HG03097 (cell line): ENCODE measurements around the gene BCKDK.
"Not testable (repeated sequence)": the region's sequence is repeated elsewhere in the genome, so short reads cannot be mapped to it uniquely, and the experiment has no call there.

Source experiments
- ATAC-seq: cut with Tn5 transposase; IDR thresholded peaks from one replicate; pipeline ENCODE4 v1.9.1; 2021; ENCODE audit not compliant: unreplicated experiment, low FRiP score

BCKDK gene

DNA sequence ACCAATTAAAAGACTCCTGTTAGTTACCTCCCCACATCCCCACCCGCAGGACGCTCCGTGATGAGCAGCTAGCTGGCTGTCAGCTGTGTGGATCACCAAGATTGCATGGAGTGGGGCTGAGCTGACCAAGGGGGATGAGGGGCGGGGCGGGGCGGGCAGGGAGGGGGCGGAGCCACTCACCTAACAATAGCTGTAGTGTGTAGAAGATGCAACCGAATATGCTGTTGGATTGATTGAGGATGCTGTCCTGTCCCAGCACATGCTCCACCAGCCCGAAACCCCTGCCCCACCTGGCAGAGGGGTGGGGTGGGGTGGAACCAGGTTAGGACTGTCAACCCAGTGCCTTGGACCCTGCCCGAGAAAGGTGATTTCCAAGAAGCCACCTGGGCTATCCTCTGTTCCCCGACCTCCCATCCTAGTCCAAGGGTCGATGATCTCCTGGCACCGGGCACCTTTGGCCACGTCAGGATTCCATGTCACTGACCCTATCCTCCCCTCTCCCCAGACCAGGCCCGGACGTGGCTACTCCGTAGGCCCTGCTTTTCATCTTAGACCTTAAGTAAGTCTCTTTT is 15.0 kb upstream of the BCKDK start:
- ATAC-seq = no peak

DNA sequence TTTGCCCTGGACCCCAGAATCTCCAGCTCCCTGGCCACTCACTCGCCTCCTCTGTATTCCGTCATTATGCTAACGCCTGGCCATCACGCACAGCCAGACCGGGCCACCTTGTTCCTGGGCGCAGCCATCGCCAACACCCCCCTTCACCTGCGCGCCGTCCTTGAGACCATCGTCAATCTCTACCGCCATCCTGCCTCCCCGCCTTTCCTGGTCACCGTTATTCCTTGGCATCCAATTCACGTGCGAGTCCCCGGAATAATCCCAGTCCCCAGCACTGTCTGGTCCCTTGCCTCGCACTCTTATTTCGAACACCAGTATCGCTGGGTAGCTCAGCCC is 14.1 kb upstream of the BCKDK start:
- peak; percentile 3 for ATAC-seq

DNA sequence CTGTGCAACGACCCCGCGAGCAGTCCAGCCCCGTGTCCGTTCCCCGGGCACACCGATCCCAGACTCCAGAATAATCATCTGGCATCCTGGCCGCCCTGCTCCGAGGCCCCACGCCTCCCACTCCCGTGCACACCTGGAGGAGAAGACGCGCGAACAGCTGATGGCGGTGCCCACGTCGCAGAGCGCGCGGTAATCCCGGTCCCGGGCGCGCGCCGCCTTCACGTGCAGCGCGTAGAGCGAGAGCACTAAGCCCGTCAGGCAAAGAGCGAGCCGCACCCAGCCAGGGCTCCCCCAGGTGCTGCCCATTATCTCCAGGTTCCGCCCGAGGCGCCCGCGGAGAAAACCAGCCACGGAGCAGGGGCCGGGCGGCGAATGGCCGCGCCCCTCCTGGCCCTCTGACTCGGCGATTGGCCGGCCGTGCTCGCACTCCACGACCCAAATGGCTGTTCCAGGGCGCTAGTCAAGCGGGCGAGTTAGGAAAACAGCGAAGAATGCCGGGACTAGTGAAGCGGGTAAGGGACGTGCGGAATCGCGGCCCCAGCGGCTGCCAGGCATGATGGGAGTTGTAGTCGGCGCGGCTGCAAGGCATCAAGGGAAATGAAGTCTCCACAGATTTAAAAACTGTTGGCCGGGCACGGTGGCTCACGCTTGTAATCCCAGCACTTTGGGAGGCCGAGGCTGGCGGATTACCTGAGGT is 13.6 kb upstream of the BCKDK start, which contains the start of gene VKORC1:
VKORC1 (minus strand) TSS at position 374 of the 697 bp plus-strand sequence; CDS start at position 306, 68 bp downstream.
- ATAC-seq = peak; percentile 86

DNA sequence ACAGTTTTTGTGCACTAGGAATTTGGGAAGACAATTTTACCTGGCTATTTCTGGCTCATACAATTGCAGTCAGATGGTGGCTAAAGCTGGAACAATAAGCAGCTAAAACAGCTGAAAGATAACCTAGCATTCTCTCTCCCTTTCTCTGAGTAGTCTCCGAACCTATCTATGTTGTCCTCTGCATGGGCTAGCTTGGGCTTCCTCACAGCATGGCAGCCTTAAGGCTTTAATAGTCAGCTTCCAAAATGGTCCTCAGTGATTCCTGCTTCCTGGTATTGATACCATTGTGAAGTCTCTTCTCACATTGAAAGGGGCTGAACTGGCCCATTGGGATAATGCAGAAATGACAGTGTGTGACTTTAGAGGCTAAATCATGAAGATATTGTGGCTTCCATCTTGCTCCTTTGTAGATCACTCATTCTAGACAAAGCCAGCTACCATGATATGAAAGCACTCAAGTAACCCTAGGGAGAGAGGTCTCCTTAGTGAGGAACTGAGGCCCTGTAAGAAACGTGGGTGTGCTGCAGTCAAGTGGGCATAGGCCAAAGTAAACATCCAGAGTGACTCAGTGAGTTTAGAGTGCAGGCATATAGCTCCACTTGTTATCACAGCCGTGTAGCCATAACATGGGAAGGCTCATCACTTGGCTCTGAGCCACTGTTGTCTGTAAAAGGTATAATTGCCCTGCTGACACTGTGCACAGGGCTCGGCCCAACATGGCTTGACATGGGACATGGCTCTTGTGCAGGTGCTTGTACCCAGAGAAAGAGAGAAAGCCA is 8.1 kb upstream of the BCKDK start:
- no peak for ATAC-seq

DNA sequence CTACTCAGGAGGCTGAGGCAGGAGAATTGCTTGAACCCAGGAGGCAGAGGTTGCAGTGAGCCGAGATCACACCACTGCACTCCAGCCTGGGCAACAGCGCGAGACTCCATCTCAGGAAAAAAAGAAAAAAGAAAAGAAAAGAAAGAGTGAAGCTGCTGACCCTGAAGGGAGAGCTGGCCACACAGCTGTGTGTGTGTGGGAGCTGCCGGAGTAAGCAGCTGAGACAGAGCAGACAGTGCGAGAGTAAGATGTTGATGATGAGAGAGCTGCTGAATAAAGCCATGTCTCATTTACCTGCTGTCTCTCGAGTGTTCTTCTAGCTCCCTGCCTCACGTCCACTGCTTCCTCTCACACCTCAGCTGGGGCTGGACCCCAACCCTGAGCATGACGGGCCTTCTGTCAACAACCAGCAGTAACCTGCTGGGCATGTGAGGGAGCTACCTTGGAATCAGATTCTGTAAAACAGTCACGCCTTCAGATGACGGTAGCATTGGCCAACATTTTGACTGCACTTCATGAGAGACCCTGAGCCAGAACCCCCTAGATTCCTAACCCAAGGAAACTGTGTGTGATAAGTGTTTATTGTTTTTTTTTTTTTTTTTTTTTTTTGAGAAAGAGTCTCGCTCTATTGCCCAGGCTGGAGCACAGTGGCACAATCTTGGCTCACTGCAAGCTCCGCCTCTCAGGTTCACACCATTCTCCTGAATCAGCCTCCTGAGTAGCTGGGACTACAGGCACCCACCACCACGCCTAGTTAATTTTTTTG is 7.1 kb upstream of the BCKDK start:
- ATAC-seq = not testable (repeated sequence)

DNA sequence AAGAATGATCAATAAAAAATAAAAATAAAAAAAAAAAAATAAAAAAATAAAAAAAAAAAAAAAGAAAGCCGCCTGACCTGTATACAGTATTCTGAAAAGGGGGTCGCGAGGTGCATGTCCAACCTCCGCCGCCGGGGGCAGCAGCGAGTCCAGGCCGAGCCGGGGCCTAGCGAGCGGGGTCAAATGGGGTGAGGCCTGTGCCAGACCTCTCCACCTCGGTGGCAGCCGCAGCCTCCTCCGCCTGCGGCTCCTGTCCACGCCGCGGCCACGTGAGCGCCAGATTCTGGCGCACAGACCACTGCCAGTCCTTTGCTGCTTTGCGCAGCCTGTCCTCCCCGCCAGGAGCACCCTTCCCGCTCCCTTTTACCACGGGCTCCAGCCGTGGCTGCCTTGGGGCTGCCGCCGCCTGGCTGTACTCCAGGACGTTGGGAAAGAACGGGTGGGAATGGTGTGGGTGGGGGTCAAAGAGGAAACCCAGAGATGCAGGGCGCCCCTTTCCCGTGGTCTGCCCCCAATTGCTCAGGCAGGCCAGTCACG is 2.4 kb upstream of the BCKDK start:
- no peak for ATAC-seq

DNA sequence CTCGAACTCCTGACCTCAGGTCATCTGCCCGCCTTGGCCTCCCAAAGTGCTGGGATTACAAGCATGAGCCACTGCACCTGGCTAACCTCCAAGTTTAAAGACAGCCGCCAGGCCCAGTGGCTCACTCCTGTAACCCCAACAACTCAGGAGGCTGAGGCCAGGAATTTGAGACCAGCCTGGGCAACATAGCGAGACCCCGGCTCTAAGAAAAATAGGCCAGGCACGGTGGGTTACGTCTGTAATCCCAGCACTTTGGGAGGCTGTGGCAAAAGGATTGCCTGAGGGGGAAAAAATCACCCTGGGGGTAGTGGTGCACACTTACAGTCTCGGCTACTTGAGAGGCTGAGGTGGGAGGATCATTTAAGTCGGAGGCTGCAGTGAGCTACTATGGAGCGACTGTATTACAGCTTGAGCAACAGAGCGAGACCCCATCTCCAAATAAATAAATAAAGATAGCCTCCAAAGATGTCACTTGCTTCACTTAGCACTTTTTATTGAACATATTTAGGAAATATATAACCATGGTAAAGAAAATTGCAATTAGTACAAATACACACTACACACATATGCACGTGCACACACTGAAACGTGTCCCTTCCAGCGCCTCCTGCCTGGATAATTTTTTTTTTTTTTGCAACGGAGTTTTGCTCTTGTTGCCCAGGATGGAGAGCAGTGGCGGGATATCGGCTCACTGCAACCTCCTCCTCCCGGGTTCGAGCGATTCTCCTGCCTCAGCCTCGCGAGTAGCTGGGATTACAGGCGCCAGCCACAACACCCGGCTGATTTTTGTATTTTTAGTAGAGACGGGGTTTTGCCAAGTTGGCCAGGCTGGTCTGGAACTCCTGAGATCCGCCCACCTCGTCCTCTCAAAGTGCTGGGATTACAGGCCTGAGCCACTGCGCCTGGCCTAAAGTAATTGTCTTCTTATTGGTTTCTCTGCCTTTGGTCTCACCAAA is 1.4 kb upstream of the BCKDK start:
- no peak for ATAC-seq

DNA sequence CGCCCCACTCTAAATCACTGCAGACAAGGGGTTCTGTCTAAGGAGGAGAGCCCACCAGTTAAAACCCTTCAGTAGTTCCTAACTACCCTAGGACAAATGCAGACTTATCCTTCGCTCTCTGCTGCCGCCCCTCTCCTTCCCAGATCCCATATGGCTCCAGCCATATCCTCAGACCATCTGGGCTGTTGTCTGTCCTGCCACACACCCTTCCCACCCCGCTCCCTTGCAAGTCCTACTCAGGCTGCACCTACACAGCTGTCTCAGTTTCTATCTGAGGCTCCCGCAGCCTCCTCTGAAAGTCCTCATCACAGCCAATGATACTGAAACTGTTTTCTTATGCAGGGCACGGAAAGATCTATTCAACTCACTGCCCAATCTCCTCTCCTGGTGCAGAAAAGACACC is 720 bp upstream of the BCKDK start:
- ATAC-seq = peak; percentile 50

DNA sequence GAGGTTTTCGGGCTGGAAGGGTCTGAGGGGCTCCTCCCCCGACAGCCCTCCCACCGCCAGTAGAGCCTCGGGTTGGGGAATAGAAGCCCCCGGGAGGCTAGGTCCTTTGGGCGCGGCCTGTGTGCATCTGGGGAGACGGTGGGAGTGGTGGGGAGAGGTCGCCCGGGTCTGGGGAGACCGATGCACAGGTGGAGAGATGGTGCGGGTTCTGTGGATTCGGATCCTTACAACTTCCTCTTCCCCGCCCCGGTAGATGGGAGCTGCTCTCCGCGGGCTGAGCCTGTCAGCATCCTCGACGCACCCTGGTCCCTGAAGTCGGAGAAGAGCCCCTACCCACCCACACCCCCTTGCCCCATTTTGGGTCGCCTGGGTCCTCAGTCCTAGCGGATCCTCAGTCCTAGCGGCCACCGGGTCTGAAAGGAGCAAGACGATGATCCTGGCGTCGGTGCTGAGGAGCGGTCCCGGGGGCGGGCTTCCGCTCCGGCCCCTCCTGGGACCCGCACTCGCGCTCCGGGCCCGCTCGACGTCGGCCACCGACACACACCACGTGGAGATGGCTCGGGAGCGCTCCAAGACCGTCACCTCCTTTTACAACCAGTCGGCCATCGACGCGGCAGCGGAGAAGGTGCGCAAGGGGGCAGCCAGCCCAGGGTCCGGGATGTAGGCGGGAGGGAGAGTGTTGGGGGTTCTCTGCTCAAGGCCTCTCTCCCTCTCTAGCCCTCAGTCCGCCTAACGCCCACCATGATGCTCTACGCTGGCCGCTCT is 790 bp downstream of the BCKDK start:
- no peak for ATAC-seq

DNA sequence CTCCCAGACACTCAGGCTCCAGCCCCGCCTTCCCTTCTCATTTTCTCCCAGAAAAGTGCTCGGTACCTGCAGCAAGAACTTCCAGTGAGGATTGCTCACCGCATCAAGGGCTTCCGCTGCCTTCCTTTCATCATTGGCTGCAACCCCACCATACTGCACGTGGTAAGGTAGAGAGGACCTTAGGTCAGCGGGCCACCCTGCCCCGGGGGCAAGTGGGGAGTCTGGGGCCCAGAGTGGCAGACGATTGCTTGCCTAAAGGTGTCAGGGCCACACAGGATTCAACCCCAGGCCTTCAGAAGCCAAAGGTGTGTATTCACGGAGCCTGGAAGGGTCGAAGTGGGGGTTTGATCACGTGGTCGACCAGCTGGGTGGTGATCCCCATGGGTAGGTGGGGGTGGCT is 1.4 kb downstream of the BCKDK start:
- ATAC-seq = no peak

DNA sequence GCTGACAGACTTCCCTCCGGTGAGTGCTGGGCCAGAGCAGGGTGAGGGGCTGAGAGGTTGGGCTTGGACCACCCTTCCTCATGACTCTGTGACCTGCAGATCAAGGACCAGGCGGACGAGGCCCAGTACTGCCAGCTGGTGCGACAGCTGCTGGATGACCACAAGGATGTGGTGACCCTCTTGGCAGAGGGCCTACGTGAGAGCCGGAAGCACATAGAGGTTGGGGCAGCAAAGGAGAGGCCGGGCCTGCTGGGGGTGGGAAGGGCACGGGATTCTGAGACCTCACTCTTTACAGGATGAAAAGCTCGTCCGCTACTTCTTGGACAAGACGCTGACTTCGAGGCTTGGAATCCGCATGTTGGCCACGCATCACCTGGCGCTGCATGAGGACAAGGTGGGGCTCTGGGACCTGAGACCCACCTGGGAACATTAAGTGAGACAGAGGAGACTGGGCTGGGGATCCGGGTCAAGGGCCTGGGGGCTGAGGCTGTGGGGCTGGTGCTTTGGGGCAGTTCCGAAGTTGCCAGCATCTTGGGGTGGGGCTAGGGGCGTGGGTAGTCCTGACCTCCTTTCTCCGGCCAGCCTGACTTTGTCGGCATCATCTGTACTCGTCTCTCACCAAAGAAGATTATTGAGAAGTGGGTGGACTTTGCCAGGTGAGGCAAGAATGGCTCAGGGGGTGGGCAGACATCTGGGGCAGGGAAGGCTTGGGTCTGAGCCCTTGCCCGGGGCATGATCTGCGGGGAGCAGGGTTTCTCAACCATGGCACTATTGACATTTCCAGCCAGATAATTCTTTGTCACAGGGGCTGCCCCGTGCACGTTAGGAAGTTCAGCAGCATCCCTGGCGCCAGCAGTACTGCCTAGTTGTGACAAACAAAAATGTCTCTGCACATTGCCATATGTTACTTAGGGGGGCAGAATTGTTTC is 2.2 kb downstream of the BCKDK start:
- no peak for ATAC-seq

DNA sequence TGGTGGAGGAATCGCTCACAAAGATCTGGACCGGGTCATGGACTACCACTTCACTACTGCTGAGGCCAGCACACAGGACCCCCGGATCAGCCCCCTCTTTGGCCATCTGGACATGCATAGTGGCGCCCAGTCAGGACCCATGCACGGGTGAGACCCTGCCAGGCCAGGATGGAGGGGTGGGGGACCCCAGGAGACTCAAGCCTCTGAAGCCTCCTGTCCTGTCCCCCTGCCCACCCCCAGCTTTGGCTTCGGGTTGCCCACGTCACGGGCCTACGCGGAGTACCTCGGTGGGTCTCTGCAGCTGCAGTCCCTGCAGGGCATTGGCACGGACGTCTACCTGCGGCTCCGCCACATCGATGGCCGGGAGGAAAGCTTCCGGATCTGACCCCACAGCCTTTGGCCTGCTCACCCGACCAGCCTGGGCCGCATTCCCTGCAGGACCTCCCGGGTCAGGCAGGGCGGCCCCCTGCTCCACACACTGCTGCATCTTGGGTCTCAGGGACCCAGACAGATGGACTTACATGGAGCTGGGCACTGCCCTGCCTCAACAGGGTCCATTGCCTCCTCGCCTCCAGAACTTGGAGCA is 3.8 kb downstream of the BCKDK start:
- no peak for ATAC-seq

DNA sequence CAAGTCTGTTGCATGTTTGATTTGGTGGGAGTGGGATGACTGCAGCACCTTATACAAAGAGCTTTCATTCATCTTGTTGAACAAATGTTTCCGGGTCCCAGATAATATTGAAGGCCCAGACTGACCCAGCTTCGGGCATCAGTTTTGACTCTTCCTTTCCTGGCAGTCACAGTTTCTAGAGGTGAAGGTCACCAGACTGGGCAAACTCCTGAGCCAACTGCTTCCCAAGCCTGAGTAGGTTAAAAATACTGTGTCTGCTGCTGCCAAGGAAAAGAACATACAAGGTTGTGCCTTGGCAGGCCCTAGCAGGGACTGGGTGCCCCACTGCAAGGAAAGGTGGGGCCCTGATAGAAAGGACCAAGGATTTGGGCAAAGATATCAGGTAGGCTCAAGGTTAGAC is 4.5 kb downstream of the BCKDK start:
- ATAC-seq = no peak

DNA sequence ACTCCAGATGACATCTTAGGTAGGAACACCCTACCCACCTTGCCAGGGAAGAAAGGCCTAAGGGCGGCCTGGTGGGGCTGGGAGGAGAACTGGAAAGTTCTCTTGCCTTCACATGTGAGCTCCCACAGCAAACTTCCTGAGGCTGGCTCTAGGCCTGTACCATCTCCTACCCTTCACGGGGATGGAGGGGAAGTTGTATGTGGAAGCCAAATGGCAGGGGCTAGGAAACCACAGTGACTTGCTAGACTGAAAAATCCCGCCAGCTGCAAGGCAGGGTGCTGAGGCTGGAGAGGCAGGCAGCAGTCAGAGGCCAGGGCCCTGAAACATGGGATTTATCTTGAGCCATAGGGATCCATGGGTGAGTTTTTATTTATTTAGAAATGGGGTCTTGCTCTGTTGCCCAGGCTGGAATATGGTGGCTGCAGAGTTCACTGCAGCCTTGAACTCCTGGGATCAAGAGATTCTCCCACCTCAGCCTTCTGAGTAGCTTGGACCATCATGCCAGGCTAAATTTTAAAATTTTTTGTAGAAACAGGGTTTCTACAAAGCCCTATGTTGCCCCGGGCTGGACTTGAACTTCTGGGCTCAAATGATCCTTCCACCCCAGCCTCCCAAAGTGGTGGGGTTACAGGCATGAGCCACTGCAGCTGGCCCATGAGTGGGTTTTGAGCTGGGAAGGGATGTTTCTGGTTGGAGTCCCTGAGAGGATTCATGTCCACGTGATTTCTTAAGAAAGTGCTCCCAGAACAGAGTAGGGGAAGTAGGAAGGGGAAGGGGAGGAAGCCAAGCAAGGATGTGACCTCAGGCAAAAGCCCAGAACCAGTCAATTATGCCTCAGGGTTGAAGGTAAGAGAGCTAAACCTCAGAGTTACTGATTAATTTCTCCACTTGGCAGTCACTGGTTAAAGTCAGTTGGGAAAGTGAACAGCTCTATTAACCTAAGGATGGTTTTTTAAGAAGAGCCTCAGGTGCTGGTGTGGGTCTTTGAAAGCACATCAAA is 5.2 kb downstream of the BCKDK start:
- no peak for ATAC-seq

DNA sequence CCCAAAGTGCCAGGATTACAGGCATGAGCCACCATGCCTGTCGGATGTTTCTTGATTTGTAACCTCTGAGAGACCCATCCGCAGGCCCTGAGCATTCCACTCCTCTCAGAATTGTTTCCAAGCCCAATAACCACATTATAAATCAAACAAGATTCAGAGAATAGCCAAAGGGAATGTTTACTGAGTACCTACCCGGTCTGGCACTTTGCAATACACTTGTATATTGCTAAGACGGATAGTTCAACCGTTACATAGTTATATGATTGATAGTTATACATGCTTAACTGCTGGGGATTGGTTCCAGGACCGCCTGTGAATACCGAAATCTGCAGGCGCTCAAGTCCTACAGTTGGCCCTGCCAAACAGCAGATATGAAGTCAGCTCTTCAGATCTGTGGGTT is 6.3 kb downstream of the BCKDK start:
- ATAC-seq = no peak
